HG03342 (cell line): ENCODE data around the gene KLHL26.

Source experiments
- ATAC-seq: cut with Tn5 transposase; IDR thresholded peaks from one replicate; pipeline ENCODE4 v1.9.1; 2021; ENCODE audit warnings: mild to moderate bottlenecking, moderate library complexity; ENCODE audit not compliant: unreplicated experiment

The KLHL26 gene

DNA sequence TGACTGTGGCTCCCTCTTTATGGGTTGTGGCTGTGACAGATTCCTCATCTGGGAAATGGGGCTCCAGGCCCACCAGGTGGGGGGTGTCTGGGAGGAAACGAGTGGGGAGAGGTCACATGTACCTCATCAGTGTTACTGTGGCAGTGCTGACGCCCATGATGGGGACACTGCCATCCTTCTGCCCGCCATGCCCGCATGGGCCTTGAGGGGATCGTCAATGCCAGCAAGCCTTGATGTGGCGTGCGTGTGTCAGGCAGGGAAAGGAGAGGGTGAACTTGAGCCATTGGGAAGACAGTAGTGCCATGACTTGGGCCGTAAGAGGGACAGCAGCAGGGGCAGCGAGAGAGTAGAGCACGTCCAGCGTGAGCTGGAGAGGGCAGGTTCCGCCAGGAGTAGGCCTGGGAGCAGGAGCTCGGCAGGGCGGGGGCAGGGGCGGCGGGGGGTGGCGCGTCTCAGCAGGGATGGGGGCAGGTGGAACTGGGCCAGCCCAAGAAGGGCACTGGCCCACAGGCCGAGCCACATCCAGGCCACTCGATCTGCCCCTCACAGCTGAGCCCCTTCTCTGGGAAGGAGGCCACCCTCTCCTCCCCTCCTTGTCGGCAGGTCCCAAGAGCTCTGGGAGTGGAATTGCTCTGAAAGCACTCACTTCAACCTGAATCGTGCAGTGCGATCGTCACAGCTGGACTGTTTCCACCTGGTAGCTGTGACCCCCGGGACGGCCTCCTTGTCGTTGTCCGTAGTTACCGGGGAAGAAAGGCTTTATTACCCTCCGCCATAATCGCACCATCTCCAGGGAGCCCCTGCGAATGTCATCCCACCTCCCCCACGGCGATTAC, 9.9 kb downstream of the KLHL26 start:
- no peak for ATAC-seq

DNA sequence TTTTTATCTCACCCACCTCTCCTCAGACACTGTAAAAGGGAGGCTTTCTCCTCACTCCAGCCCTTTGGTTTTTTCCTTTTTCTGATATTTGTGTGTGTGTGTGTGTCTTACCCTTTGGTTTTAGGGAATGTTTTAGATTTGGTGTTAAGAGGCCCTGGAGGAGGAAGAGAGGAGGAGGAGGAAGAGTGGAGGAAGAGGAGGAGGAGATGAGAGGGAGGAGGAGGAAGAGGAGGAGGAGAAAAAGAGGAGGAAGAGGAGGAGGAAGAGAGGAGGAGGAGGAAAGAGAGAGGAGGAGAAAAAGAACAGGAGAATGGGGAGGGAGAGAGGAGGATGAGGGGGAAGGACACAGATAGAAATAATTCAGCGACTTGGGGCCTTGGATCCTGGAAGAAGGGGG, 10.5 kb downstream of the KLHL26 start:
- no peak for ATAC-seq

DNA sequence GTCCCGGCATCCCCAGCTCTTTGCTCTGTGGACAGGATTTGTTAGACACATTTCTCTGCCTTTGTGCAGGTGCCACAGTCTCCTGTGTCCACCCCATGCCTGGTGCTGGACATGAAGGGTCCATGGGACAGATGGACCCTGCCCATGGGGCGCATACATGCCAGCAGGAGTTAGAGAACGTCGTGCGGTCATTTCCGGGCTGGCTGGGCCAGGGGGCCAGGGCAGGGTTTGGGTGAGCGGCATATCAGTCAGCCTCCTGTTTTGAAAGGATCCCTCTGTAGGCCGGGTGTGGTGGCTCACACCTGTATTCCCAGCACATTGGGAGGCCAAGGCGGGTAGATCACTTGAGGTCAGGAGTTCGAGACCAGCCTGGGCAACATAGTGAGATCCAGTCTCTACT, 11.0 kb downstream of the KLHL26 start:
- no peak for ATAC-seq

DNA sequence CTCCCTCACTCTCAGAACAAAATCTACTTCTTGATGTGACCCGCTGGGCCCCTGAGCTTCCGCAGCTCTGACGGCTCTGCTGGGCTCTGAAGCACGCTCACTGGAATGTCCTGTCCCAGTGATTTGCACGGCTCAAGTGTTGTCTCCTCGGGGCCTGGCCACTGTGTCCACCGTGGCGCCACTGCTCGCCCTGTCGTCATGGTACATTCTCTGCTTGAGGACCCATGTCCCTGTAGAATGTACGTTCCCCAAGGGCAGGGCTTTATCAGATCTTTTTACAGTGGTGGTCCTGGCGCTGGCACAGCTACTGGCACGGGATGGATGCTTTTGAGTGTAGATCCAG, 12.1 kb downstream of the KLHL26 start:
- ATAC-seq: no peak

DNA sequence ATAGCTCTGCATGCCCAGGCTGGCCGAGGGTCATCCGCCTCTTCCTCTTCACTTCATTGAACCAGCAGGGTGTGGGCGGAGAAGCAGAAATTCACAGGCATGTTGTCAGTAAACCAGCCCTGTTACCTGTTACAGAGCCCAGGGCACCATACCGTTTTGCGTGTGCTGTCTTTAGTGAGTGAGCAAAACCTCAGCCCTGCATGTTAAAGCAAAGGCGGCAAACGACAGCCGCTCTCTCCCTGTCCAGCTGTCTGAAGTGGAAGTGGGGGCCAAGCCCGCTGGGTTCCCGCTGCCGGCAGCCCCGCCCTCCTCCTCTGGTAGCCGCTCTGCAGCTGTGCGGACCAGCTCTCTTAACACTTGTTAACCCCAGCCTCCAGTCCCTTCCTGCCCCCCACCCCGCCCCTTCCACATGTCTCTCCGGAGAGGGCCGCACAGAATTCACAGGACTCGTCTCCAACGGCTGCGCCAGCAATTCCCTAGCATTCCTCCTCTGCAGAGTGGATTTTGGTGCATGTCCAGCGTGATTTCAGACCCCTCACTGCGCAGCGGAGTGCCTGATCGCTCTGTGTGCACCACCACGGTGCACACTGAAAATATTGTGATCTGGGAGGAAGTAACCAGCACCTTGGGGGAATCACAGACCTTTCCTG, 12.7 kb downstream of the KLHL26 start:
- ATAC-seq: no peak

DNA sequence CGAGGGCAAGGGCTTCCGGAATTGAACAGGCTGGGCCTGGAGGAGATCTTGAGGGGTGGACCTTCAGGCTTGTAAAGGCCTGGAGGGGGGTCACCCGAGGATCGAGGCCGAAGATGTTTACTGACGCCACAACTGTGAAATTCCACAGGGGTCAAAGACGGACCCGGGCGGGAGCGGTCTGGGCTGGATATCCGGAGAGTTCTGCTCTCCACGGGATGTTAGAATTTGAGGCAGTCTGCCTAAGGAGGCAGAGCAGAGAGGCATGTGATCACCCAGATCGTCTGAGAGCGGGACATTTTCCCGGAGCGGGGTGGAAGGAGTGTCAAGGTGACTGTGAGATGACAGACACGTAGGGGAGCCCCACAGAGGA, 13.2 kb downstream of the KLHL26 start:
- ATAC-seq: no peak

DNA sequence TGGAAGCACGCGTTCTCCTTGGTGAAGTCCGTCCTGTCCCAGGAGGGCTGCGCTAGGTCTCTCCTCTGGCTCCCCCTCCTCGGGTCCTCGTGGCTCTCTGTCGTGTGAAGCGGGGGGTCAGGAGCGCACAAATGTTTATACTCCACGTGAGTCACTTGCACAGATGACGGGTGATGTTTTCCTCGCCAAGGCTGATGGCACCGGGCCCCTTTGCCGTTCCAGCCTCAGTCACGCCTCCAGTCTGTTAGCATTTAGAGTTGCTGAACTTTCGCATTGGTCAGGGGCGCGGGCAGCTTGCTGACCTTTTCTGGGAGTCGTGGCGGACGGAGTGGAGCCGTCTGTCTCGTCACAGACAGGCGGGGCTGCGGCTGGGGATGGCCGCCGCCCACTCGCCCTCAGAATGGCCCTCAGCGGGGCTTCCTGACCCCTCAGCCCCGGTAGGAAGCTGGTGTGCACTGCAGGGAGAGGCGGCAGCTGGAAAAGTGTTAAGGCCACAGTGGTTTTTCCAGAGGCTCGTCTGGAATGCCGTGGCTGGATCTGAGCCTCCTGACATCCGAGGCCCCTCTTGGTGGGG, 13.7 kb downstream of the KLHL26 start:
- ATAC-seq: no peak

DNA sequence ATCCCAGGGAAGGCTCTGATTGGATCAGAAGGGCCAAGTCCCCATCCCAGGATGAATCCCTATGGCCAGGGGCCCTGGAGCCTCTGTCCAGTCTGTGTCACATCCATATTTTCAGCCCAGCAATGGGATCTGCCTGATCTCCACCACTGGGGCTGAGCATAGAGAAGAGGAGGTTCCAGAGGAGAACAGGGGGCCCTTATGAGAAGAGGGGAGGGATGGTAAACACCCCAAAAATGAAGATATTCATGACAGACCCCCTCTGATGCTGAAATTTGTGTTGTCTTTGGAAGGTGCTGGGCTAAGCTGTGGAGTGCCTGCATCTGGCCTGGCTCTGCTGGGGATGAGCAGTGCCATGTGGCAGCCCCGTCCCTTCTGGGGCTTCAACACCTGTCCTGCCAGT, 14.5 kb downstream of the KLHL26 start:
- ATAC-seq: no peak

DNA sequence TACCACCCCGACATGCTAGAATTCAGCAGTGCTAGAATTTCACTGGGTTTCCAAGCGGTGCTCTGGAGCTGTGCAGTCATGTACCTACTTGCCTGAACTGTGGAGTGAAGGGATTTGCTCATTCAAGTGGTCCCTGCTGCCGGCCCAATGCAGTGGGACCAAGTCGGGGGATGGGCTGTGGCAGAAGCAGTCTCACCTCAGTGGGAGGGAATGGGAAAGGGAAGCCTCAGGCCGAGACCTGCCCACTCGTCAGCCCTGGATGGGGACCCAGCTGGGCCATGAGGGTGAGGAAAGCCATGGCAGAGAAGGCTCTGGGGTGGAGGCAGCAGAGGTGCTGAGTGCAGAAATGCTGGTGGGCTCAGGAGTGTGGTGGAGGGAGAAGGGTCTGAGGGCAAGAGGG, 14.9 kb downstream of the KLHL26 start:
- no peak for ATAC-seq

DNA sequence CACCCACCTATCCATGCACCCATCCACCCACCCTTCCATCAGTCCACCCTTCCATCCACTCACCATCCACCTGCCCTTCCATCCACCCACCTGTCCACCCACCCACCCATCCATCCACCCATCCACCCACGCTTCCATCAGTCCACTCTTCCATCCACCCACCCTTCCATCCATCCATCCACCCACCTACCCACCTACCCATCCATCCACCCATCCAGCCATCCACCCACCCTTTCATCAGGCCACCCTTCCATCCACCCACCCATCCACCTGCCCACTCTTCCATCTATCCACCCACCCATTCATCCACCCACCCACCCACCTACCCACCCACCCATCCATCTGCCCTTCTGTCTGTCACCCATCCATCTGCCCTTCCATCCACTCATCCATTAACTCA, 17.0 kb downstream of the KLHL26 start:
- no peak for ATAC-seq

DNA sequence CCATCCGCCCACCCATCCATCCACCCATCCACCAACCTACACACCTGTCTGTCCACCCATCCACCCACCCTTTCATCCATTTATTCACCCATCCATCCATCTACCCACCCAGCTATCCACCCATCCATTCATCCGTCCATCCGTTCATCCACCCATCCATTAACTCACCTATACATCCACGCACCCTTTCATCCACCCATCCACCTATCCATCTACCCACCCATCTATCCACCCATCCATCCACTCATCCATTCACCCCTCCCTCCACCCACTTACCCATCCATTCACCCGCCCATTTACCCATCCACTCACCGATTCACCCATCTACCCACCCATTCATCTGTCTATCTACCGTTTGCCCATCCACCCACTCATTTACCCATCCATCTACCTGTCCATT, 17.6 kb downstream of the KLHL26 start:
- no peak for ATAC-seq

DNA sequence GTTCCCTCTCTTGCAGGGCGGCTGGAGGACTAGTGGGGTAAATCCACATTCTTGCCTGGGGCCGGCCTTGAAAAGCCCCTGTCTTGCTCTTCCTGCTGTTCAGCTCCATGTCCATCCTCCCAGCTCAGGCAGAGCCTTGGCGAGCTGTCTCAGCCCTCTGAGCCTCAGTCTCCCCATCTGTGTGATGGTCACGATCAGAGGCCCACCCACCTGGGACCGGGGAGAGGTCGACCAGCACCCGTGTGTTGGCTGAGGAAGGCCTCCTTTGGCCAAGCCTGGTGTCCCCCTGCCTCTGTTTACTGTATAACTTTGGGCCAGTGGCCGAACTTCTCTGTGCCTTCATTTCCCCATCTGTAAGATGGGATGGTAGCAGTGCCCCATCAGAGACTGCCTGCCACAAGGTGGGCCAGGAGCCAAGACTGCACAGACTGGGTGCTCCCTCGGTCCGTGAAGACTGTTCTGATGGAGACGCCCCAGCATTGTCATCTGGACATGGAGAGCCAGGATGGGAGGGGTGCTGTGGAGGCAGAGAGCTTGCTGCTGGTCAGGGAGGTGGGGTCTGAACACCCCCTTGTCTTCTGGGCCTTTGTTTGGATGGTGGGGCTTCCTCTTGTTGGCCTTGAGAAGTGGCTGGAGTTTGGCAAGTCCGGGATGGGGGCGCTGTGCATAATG, 18.5 kb downstream of the KLHL26 start:
- no peak for ATAC-seq

DNA sequence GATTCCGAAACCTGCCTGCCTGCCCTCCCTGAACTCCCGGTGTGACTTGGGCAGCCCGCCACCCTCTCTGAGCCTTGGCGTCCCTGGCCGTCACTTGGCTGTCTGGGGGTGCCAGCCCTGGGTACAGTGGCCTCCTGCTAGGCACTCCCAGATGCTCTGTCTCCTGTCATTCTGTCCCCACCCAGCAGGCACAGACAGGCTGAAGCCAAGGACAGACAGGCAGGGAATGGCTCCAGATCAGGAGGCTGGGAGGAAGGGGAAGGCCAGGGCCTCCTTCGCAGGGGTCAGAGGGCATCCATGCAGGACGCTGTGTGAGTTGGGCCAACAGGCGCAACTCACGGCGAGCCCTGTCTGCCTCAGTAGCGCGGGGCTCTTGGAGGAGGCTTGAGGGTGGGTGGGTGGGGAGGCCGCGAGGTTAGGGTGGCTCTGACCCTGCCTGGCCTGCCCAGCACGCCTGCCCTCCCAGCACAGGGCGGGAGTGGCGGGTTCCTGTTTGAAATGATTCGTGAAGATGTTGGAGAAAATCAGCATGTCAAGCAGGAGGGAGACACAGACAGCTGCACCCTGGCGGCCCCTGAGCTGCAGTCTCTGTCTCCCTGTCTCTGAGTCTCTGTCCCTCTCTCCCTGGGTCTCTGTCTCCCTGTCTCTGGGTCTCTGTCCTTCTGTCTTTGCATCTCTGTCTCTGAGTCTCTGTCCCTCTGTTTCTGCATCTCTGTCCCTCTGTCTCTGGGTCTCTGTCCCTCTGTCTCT, 19.7 kb downstream of the KLHL26 start:
- ATAC-seq: no peak

DNA sequence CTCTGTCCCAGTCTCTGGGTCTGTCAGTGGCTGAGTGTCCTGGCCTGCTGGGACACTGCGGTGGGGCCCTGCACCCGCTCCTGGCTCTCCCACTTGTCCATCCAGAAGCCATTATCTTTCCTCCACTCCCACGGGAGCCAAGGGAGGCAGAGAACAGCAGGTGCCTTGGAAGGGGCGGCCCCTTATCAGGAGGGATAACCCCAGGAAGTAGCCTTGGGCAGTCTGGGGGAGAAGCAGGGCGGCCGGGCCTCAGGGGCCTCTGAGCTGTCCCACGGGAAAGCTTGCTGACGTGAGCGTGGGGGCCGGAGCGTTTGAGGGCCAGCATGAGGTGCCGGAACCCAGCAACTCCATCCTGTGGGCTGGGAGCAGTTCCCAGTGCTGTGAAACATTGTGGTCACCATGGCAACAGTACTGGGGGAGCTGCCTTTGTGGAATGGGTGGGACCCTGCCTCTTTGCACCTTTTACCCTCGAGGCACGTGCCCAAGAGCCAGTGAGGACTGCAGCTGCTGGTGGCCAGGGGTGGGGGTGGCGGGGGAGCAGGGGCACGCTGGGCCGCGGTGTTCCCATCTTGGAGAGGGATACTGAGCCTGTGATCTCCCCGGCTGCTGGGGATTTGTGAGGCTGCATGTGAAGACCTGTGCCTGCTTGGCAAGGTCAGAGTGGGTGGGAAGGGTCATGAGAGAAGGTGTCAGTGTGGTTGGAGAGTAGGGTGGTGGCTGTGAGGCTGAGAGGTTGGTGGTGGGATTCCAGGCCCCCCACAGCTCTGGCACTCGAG, 20.9 kb downstream of the KLHL26 start:
- ATAC-seq: no peak

DNA sequence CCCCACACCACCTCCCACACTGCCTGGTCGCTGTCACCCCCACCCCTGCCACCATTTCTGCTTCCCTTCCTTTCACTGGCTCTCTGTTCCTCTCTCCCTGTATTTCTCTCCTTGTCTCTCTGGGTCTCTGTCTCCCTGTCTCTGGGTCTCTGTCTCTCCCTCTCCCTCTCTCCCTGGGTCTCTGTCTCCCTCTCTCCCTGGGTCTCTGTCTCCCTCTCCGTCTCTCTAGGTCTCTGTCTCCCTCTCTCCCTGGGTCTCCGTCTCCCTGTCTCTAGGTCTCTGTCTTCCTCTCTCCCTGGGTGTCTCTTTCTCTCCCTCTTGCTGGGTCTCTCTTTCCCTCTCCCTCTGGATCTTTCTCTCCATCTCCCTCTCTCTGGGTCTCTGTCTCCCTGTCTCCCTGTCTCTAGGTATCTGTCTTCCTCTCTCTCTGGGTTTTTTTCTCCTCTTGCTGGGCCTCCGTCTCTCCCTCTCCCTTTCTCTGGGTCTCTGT, 21.6 kb downstream of the KLHL26 start:
- ATAC-seq: no peak

DNA sequence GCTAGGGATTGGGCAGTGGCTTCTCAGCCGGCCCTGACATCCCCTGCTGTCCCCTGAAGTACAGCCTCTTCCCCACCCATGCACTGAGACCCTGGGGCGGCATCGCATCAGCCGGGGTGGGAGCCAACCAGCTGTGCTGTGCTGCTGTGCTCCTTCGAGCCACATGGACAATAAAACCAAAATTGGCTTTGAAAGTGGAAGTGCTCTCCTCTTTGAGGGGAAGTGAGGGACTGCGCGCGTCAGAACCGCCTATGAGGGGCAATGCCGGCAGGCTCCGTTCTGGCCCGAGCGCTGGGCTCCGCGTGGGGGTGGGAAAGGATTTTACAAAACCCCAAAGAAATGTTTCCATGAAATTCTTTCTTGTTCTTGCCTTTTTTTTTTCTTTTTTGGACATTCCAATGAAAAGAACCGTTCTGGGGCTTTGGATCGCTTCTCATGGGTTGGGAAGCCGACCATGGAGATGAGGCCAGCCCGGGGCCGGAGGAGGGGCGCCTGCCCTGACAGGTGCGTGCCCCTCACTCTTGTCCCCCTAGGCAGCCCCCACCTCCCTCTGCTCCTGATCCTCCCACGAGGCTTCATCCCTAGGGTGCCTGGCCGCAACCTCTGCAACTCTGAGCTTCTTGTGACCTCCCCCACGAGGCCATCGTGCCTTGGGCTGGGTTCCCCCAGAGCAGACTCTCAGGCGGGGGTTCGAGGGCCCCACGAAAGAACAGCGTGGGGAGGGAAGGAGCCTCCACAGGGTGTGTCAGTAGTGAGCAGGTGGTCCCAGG, 22.6 kb downstream of the KLHL26 start:
- no peak for ATAC-seq

DNA sequence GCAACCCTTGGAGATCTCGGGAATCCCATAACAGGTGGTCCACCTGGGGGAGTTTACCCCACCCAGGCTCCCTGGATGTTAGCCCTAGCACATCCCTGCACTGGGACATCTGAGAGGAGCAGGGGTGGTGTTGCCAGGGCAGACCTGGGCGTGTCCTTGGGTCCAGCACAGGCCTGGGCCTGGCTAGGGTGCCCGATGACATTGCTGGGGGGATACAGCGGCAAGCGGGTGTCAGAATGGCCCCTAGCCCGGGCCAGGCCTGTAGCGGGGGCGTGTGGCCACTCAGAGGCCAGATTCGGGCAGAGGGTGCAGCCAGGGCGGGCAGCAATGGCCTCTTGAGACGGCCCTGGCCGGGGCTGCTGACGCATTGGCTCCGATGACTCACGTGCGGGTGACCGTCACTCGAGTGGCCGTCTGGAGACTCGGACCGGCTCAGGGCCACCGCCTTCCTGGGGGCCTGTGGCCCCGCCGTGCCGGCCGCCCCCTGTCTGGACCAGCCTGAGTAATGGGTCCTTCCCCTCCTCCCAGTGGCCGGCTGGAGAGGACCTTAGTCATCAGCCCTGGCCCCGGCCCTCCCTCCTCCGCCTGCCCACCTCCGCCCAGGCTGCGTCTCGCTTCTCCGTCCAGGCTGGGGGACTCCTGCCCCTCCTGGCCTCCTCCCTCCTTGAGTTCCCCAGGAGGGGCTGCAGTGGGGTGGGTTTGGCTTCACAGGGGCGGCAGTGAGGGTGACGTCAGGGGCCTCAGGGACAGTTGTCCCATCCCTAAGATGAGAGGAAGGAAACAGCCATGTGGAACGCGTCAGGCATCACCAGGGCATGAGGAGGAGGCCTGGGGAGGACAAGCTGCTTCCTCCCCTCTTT, 23.5 kb downstream of the KLHL26 start:
- no peak for ATAC-seq

DNA sequence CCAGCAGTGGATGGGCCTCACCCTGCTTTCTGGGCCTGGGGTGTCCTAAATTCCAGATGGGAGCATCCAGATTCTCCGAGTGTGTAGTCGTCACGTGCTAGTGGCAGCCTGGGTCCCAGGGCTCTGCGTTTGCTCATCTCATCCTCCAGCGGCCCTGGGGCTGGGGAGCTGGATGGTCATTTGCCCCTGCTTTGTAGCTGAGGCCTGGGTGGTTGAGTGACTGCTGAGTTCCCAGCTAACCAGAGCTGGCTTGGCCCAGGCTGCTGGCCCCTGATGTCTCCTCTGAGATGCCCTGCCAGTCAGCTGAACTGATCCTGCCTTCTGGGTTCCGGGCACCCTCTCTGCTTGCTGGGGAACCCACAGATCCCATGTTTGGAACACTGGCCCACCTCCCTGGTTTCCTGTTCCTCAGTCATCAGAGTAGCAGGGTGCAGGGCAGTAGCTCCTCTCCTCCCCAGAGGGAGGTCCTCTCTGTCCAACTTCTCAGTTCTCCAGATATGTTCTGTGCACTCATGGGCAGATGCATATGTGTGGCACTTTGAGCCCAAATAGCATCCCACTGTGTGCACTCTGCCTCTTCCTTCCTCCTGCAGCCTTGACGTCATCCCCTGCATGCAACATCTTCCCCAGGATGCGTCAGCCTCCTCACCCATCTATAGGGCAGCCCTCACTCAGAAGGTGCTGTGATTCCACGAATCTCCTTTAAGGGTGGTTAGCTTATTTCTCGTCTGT, 24.3 kb downstream of the KLHL26 start:
- ATAC-seq: no peak
